K562 (cell line): ENCODE results near the gene PLEKHA5.

ENCODE experiments used
- CTCF ChIP-seq, 3 experiments: IDR thresholded peaks in 2 of 3; conservative IDR thresholded peaks in 1 of 3; 2 replicates each; pipeline ENCODE4 v1.5.1; 2011 to 2012; ENCODE audit warnings: low read length in 3 of 3, mild to moderate bottlenecking in 3 of 3, control low read depth in 2 of 3, improper control_type of control experiment in 1 of 3, inconsistent platforms in 1 of 3, low read depth in 1 of 3, mixed read lengths in 1 of 3, moderate library complexity in 1 of 3; ENCODE audit not compliant: insufficient read depth in 2 of 3
- EZH2 ChIP-seq: IDR thresholded peaks from 2 replicates; pipeline ENCODE4 v1.6.1; 2012; ENCODE audit warnings: low read depth, mild to moderate bottlenecking, inconsistent platforms, low read length, borderline replicate concordance
- GTF2F1 ChIP-seq: IDR thresholded peaks from 2 replicates; pipeline ENCODE4 v1.6.1; 2011; ENCODE audit warnings: low read depth, low read length, improper control_type of control experiment
- JUN ChIP-seq, 2 experiments: sonication (generic) in 1 of 2; formaldehyde crosslinking in 1 of 2; IDR thresholded peaks; 2 replicates each; pipeline versions ENCODE4 v1.6.1 to v1.8.0; 2012 to 2022; ENCODE audit warnings: borderline replicate concordance in 2 of 2, mild to moderate bottlenecking in 2 of 2, improper control_type of control experiment in 1 of 2, low read depth in 1 of 2, low read length in 1 of 2, missing genetic modification reagents in 1 of 2
- NCOA1 ChIP-seq: fragments of 450-650 bp; IDR thresholded peaks from 2 replicates; pipeline ENCODE4 v1.6.1; 2016; ENCODE audit warnings: low read depth
- NFRKB ChIP-seq: fragments of 450-650 bp; IDR thresholded peaks from 2 replicates; pipeline ENCODE4 v1.6.1; 2016; ENCODE audit warnings: low read depth
- NONO ChIP-seq, 2 experiments: fragments of 200-400 bp in 1 of 2; fragments of 450-650 bp in 1 of 2; formaldehyde crosslinking in 1 of 2; IDR thresholded peaks; 2 replicates each; pipeline ENCODE4 v1.6.1; 2017; ENCODE audit warnings: low read depth in 2 of 2, mild to moderate bottlenecking in 2 of 2, moderate library complexity in 2 of 2, low read length in 1 of 2
- SMAD3 ChIP-seq: fragments of 450-650 bp; formaldehyde crosslinking; conservative IDR thresholded peaks from 2 replicates; pipeline ENCODE4 v1.4.0; 2020; ENCODE audit warnings: mild to moderate bottlenecking
- TCF7L2 ChIP-seq: fragments of 150-350 bp; IDR thresholded peaks from 2 replicates; pipeline ENCODE4 v1.6.1; 2016; ENCODE audit warnings: low read depth, mild to moderate bottlenecking, low read length, moderate library complexity
- YY1 ChIP-seq, 3 experiments: IDR thresholded peaks; 2 replicates each; pipeline ENCODE4 v1.6.1; 2011; ENCODE audit warnings: low read length in 2 of 3, mild to moderate bottlenecking in 2 of 3, moderate library complexity in 2 of 3, borderline replicate concordance in 1 of 3, control low read depth in 1 of 3, low read depth in 1 of 3; ENCODE audit not compliant: insufficient read depth in 3 of 3, insufficient replicate concordance in 2 of 3, control insufficient read depth in 1 of 3, insufficient read length in 1 of 3; ENCODE audit errors: extremely low read depth in 1 of 3
- ZBTB26 ChIP-seq: fragments of 450-650 bp; formaldehyde crosslinking; IDR thresholded peaks from 2 replicates; pipeline ENCODE4 v1.4.0; 2022; ENCODE audit warnings: missing genetic modification characterization
- ZNF324 ChIP-seq: fragments of 250-450 bp; sonication (Bioruptor Pico); IDR thresholded peaks from 2 replicates; pipeline ENCODE4 v1.4.0; 2020; ENCODE audit warnings: mild to moderate bottlenecking

GRCh38 chr12:19243551-19243950 is 114.0 kb downstream of the PLEKHA5 start:
- TF ChIP-seq YY1 (IDR thresholded peaks at IDR 0.05; ENCODE audit: borderline replicate concordance in 1 of 3, control insufficient read depth in 1 of 3, extremely low read depth in 1 of 3, insufficient read depth in 3 of 3, insufficient read length in 1 of 3, insufficient replicate concordance in 2 of 3, low read depth in 1 of 3, low read length in 2 of 3) (no peak), NCOA1 (no peak), ZNF324 (CRISPR knock-in tag) (no peak), NONO (IDR thresholded peaks at IDR 0.05; ENCODE audit: low read depth in 2 of 2, low read length in 1 of 2) (no peak), TCF7L2 (no peak), NFRKB (no peak), CTCF (IDR thresholded peaks at IDR 0.05 in 2 of 3, conservative IDR thresholded peaks at IDR 0.05 in 1 of 3; ENCODE audit: insufficient read depth in 2 of 3, low read depth in 1 of 3, low read length in 3 of 3) (no peak), EZH2 (no peak), JUN (IDR thresholded peaks at IDR 0.05; ENCODE audit: borderline replicate concordance, low read depth, low read length) (no peak), JUN (CRISPR knock-in tag; IDR thresholded peaks at IDR 0.05; ENCODE audit: borderline replicate concordance) (no peak), ZBTB26 (no peak), GTF2F1 (no peak), SMAD3 (CRISPR knock-in tag) (no peak)
